CD4-positive, alpha-beta memory T cell (primary cell): ENCODE data around the gene SSR2. TPM values are rescaled to one million over a fixed set of nuclear protein-coding genes. Genes with fewer than 3 reads are reported as not detected.
A peak's percentile ranks its signal among the peaks of the same experiment; 100 is the strongest.

Source experiments
- CTCF ChIA-PET: fragments of 350-600 bp; sonication (Branson Sonifier 250); formaldehyde crosslinking; loops from one replicate; lab custom pipeline; 2021; ENCODE audit warnings: inconsistent platforms; ENCODE audit not compliant: partially characterized antibody; lab: Charles Lee
- POLR2A ChIA-PET: fragments of 350-600 bp; sonication (Branson Sonifier 250); formaldehyde crosslinking; loops from one replicate; lab custom pipeline; 2021; ENCODE audit not compliant: partially characterized antibody; lab: Charles Lee
- DNase-seq, 5 donors: peaks; one replicate each; pipeline versions ENCODE4 v3.0.0 to v3.0.0-alpha.2; 2020 to 2022; ENCODE audit warnings: mixed read lengths in 1 of 5
- H3K27ac ChIP-seq: one replicate; pipeline ENCODE4 v1.7.0; 2013; ENCODE audit warnings: low read depth, low read length
- H3K27me3 ChIP-seq: 2 replicates; pipeline ENCODE4 v1.7.0; 2013; ENCODE audit warnings: mild to moderate bottlenecking, low read length, moderate library complexity; ENCODE audit not compliant: insufficient read depth
- H3K36me3 ChIP-seq: 2 replicates; pipeline ENCODE4 v1.7.0; 2013; ENCODE audit warnings: mild to moderate bottlenecking, low read length, moderate library complexity; ENCODE audit not compliant: insufficient read depth
- H3K4me1 ChIP-seq: 2 replicates; pipeline ENCODE4 v1.7.0; 2013; ENCODE audit warnings: mild to moderate bottlenecking, low read length, moderate library complexity; ENCODE audit not compliant: insufficient read depth
- H3K4me3 ChIP-seq, 2 donors: one replicate each; pipeline ENCODE4 v1.7.0; 2013; ENCODE audit warnings: low read length in 2 of 2, mild to moderate bottlenecking in 1 of 2
- H3K9me3 ChIP-seq, 2 donors: one replicate each; pipeline ENCODE4 v1.7.0; 2013; ENCODE audit warnings: low read length in 2 of 2, control low read depth in 1 of 2; ENCODE audit not compliant: control insufficient read depth in 1 of 2
- H3K27ac Mint-ChIP-seq, 7 donors: one replicate each; pipeline ENCODE4 v1.8.0; 2020 to 2021; ENCODE audit warnings: mixed read lengths in 7 of 7, mild to moderate bottlenecking in 6 of 7, inconsistent platforms in 3 of 7, moderate library complexity in 3 of 7
- H3K27me3 Mint-ChIP-seq, 2 donors: one replicate each; pipeline ENCODE4 v1.8.0; 2020 to 2021; ENCODE audit warnings: mixed read lengths in 2 of 2
- H3K36me3 Mint-ChIP-seq, 2 donors: one replicate each; pipeline ENCODE4 v1.8.0; 2020 to 2021; ENCODE audit warnings: mixed read lengths in 2 of 2, inconsistent platforms in 1 of 2, mild to moderate bottlenecking in 1 of 2
- H3K4me1 Mint-ChIP-seq, 4 donors: one replicate each; pipeline ENCODE4 v1.8.0; 2020 to 2021; ENCODE audit warnings: mixed read lengths in 4 of 4, mild to moderate bottlenecking in 1 of 4
- H3K4me3 Mint-ChIP-seq, 8 donors: one replicate each; pipeline ENCODE4 v1.8.0; 2020 to 2021; ENCODE audit warnings: mixed read lengths in 8 of 8, mild to moderate bottlenecking in 7 of 8, moderate library complexity in 6 of 8, inconsistent platforms in 3 of 8
- H3K9me3 Mint-ChIP-seq, 8 donors: one replicate each; pipeline ENCODE4 v1.8.0; 2020 to 2021; ENCODE audit warnings: mixed read lengths in 8 of 8, mild to moderate bottlenecking in 5 of 8, inconsistent platforms in 3 of 8, moderate library complexity in 1 of 8
- intact Hi-C: fragments of 100-400 bp; cut with micrococcal nuclease; formaldehyde crosslinking; loops from one replicate; pipeline ENCODE4 v1.15.1; 2023
- polyA plus RNA-seq, 2 donors: library from polyadenylated mRNA; unstranded; fragments of 300-500 nt; fragmentation: Illumina TruSeq; gene quantifications; one replicate each; pipeline ENCODE4 v1.2.3, GENCODE V29; 2021
- total RNA-seq, 2 experiments: library from RNA; stranded (reverse); gene quantifications; one replicate each; pipeline ENCODE4 v1.2.3, GENCODE V29; 2021

Gene SSR2
- total RNA-seq (100 to 1,000 TPM; 252 to 276 TPM), polyA plus RNA-seq (100 to 1,000 TPM; 349 to 442 TPM)

- peaks cover 20 to 30% of the 10 kb centered on the region in 2 donors for H3K36me3 Mint-ChIP-seq
- Histone ChIP-seq H3K36me3 (peaks cover 13% of the 10 kb centered on the region), H3K4me3 (peak within 1 kb of the TSS; percentile 78 to 81), H3K27ac (peak within 1 kb of the TSS; percentile 77), H3K9me3 (no peaks in the 10 kb centered on the region), H3K27me3 (no peaks in the 10 kb centered on the region), H3K4me1 (peaks cover 17% of the 10 kb centered on the region)
- no peaks in the 10 kb centered on the region for H3K9me3 Mint-ChIP-seq
- ChIA-PET CTCF (interaction anchor here (0.6 to 2.0 kb wide), 4 partner anchors 11 to 152 kb away, joined by 3 to 6 read pairs (median 4); partner anchors contain the start of gene LAMTOR2), POLR2A (interaction anchor here (0.6 to 1.9 kb wide), 14 partner anchors 8 to 480 kb away, joined by 3 to 11 read pairs (median 3); partner anchors contain the start of genes ARHGEF2, GON4L, KHDC4 and LAMTOR2)
- peaks cover 20 to 44% (median 30%) of the 10 kb centered on the region in 4 donors for H3K4me1 Mint-ChIP-seq
- intact Hi-C loops, result loop anchor here (1.0 to 10.0 kb wide), 3 partner anchors 16 to 336 kb away; partner anchors contain the start of genes DAP3, UBQLN4 and YY1AP1
- peak within 1 kb of the TSS; percentile 82 to 99 (median 98) for H3K27ac Mint-ChIP-seq
- H3K27me3 Mint-ChIP-seq, result peaks cover 0 to 2% of the 10 kb centered on the region in 2 donors
- H3K4me3 Mint-ChIP-seq, result peak within 1 kb of the TSS; percentile 96 to 99 (median 99)
- DNase-seq, result peak; percentile 85 to 92 (median 87)
Observed at GRCh38 chr1:156020293-156021092, at the start of gene SSR2. TSS of gene SSR2 (minus strand) at chr1:156020951. CDS start at chr1:156020167, 784 bp downstream.

- Histone ChIP-seq H3K27me3 (no peaks in the 10 kb centered on the region), H3K4me3 (no peak overlapping the region), H3K27ac (no peak overlapping the region), H3K4me1 (no peaks in the 10 kb centered on the region), H3K36me3 (no peaks in the 10 kb centered on the region), H3K9me3 (no peaks in the 10 kb centered on the region)
- Mint-ChIP-seq H3K9me3 (peaks cover 0 to 3% (median 0%) of the 10 kb centered on the region in 8 donors), H3K4me3 (no peak overlapping the region), H3K4me1 (peaks cover 3 to 10% (median 4%) of the 10 kb centered on the region in 4 donors), H3K27me3 (peaks cover 0 to 3% of the 10 kb centered on the region in 2 donors), H3K27ac (peak overlapping the region in 1 of 7 donors; percentile 77), H3K36me3 (no peaks in the 10 kb centered on the region)
- ChIA-PET POLR2A (no interaction called here), CTCF (no interaction called here)
- no peak for DNase-seq
- intact Hi-C loops, result no loop called here
Observed at GRCh38 chr1:156070548-156070947, 49.8 kb upstream of the SSR2 start.

GRCh38 chr1:156069490-156070455, 49.0 kb upstream of the SSR2 start:
- Mint-ChIP-seq H3K4me1 (peaks cover 3 to 10% (median 4%) of the 10 kb centered on the region in 4 donors), H3K36me3 (no peaks in the 10 kb centered on the region), H3K4me3 (no peak overlapping the region), H3K9me3 (peaks cover 0 to 3% (median 0%) of the 10 kb centered on the region in 8 donors), H3K27ac (peak overlapping the region in 2 of 7 donors; percentile 41 to 77), H3K27me3 (peaks cover 0 to 3% of the 10 kb centered on the region in 2 donors)
- H3K27me3 ChIP-seq, result no peaks in the 10 kb centered on the region
- no peaks in the 10 kb centered on the region for H3K36me3 ChIP-seq
- no peaks in the 10 kb centered on the region for H3K9me3 ChIP-seq
- no peak overlapping the region for H3K27ac ChIP-seq
- intact Hi-C loops, result no loop called here
- H3K4me1 ChIP-seq, result no peaks in the 10 kb centered on the region
- ChIA-PET POLR2A (no interaction called here), CTCF (interaction anchor here (0.6 kb wide), 1 partner anchor 131 kb away, joined by 4 read pairs; no protein-coding TSS in a partner anchor)
- H3K4me3 ChIP-seq, result no peak overlapping the region
- DNase-seq, result no peak

DNA sequence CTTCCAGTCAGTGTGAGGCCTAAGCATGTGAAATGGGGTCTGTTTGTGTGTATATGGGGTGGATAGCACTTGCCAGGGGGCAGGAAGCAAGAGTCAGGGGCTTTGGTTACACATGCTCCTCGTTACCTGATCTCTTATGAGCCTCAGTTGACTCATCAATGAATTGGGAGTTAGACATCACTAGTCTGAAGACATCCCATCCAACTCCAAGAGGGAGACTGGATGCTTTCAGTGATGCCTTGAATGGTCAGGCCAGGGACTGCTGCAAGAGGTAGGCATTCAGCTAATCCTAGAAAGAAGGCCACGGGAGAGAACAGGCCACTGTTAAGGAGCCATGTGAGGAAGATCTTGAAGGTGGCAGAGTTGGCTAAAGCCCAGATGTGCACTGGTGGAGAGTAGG, 46.5 kb upstream of the SSR2 start:
- H3K4me1 Mint-ChIP-seq, result peaks cover 3 to 10% (median 4%) of the 10 kb centered on the region in 4 donors
- Histone ChIP-seq H3K27ac (no peak overlapping the region), H3K36me3 (no peaks in the 10 kb centered on the region), H3K4me3 (no peak overlapping the region), H3K27me3 (no peaks in the 10 kb centered on the region), H3K9me3 (no peaks in the 10 kb centered on the region), H3K4me1 (no peaks in the 10 kb centered on the region)
- H3K4me3 Mint-ChIP-seq, result no peak overlapping the region
- H3K36me3 Mint-ChIP-seq, result no peaks in the 10 kb centered on the region
- intact Hi-C loops, result no loop called here
- H3K9me3 Mint-ChIP-seq, result peaks cover 0 to 3% (median 0%) of the 10 kb centered on the region in 8 donors
- H3K27ac Mint-ChIP-seq, result peak overlapping the region in 1 of 7 donors; percentile 23
- H3K27me3 Mint-ChIP-seq, result no peaks in the 10 kb centered on the region
- DNase-seq, result no peak
- CTCF ChIA-PET, result interaction anchor here (1.2 to 1.8 kb wide), 6 partner anchors 9 to 226 kb away, joined by 3 to 11 read pairs (median 4); no protein-coding TSS in a partner anchor
- POLR2A ChIA-PET, result no interaction called here

GRCh38 chr1:156065871-156066270, 45.1 kb upstream of the SSR2 start:
- no peak overlapping the region for H3K27ac ChIP-seq
- H3K9me3 ChIP-seq, result no peaks in the 10 kb centered on the region
- intact Hi-C loops, result no loop called here
- DNase-seq, result no peak
- no peaks in the 10 kb centered on the region for H3K36me3 Mint-ChIP-seq
- H3K36me3 ChIP-seq, result no peaks in the 10 kb centered on the region
- H3K4me1 Mint-ChIP-seq, result peaks cover 3 to 15% (median 5%) of the 10 kb centered on the region in 4 donors
- H3K27ac Mint-ChIP-seq, result peak overlapping the region in 1 of 7 donors; percentile 61
- H3K9me3 Mint-ChIP-seq, result no peaks in the 10 kb centered on the region
- H3K27me3 Mint-ChIP-seq, result no peaks in the 10 kb centered on the region
- ChIA-PET POLR2A (interaction anchor here (0.9 to 1.3 kb wide), 3 partner anchors 127 to 209 kb away, joined by 3 read pairs; partner anchors contain the start of genes GON4L and PMF1), CTCF (interaction anchor here (0.8 to 1.8 kb wide), 14 partner anchors 8 to 380 kb away, joined by 3 to 11 read pairs (median 3); partner anchors contain the start of gene KHDC4)
- H3K4me3 ChIP-seq, result no peak overlapping the region
- H3K27me3 ChIP-seq, result no peaks in the 10 kb centered on the region
- H3K4me1 ChIP-seq, result no peaks in the 10 kb centered on the region
- H3K4me3 Mint-ChIP-seq, result no peak overlapping the region

DNA sequence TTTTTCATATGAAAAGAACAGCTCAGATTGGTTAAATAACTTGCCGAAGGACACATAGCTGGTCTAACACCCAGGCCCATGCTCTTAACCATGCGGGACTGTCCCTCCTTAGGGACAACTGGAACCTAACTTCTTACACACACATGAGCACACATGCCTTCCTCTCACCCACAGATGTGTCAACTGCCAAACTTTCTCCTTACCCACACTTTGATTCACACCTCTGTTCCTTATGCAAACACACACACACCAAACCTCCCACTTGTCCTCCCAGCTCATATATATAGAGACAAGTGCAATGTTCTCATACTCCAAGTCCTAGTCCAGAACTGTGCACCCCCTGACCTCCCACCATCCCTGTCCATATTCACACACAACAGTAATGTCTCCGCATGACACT, 44.5 kb upstream of the SSR2 start:
- peak overlapping the region in 2 of 7 donors; percentile 0 to 7 for H3K27ac Mint-ChIP-seq
- POLR2A ChIA-PET, result no interaction called here
- CTCF ChIA-PET, result interaction anchor here (1.0 to 2.2 kb wide), 5 partner anchors 12 to 186 kb away, joined by 3 to 8 read pairs (median 3); no protein-coding TSS in a partner anchor

More for the DNA sequence above, 44.5 kb upstream of the SSR2 start:
- intact Hi-C loops, result no loop called here
- no peaks in the 10 kb centered on the region for H3K27me3 ChIP-seq
- H3K36me3 ChIP-seq, result no peaks in the 10 kb centered on the region
- H3K36me3 Mint-ChIP-seq, result no peaks in the 10 kb centered on the region
- H3K9me3 Mint-ChIP-seq, result no peaks in the 10 kb centered on the region
- H3K4me3 Mint-ChIP-seq, result no peak overlapping the region
- DNase-seq, result no peak
- no peaks in the 10 kb centered on the region for H3K4me1 ChIP-seq
- no peak overlapping the region for H3K27ac ChIP-seq
- H3K27me3 Mint-ChIP-seq, result no peaks in the 10 kb centered on the region
- no peak overlapping the region for H3K4me3 ChIP-seq
- H3K9me3 ChIP-seq, result no peaks in the 10 kb centered on the region
- peaks cover 3 to 15% (median 6%) of the 10 kb centered on the region in 4 donors for H3K4me1 Mint-ChIP-seq
